IPS-18a (cell line): ENCODE measurements around the gene PACS1.
A peak's percentile ranks its signal among the peaks of the same experiment; 100 is the strongest.

Source experiments
- H3K27ac ChIP-seq: one replicate; pipeline ENCODE4 v1.5.1; 2013; ENCODE audit warnings: low read length
- H3K27me3 ChIP-seq: one replicate; pipeline ENCODE4 v1.6.1; 2013; ENCODE audit warnings: mild to moderate bottlenecking, low read length; ENCODE audit not compliant: control insufficient read depth, insufficient read depth
- H3K36me3 ChIP-seq: one replicate; pipeline ENCODE4 v1.6.1; 2013; ENCODE audit warnings: low read depth, low read length; ENCODE audit not compliant: control insufficient read depth
- H3K4me1 ChIP-seq: one replicate; pipeline ENCODE4 v1.6.1; 2013; ENCODE audit warnings: low read depth, low read length; ENCODE audit not compliant: control insufficient read depth
- H3K4me3 ChIP-seq: one replicate; pipeline ENCODE4 v1.5.1; 2013; ENCODE audit warnings: low read length
- H3K9ac ChIP-seq: one replicate; pipeline ENCODE4 v1.6.1; 2013; ENCODE audit warnings: mild to moderate bottlenecking, low read length, moderate library complexity
- H3K9me3 ChIP-seq: one replicate; pipeline ENCODE4 v1.6.1; 2013; ENCODE audit warnings: low read depth, low read length; ENCODE audit not compliant: control insufficient read depth

Gene PACS1

DNA sequence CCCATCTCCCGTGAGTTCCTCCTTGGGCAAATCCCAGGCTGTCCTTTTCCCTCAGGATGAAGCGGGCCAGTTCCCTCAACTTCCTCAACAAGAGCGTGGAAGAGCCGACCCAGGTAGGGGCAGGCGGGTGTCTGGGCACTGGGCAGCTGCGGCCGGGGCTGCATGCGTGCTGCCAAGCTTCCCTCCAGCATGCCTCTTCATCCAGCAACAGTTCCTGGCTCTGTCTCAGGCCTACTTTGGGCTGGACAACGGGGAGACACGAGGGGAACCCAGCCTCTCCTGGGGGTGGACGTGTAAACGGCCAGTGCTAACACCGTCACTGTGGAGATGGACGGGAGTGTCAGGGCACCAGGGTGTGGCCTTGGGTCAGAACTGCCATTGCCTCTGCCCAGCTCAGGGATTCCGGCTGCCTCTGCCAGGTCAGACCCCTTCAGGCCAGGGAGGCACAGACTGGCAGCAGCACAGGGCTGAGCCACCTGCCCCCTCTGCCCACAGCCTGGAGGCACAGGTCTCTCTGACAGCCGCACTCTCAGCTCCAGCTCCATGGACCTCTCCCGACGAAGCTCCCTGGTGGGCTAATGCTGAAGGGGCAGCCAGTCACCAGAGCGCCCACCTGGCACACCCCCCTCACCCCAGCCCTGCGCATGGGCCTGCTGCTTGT, 196.4 kb downstream of the PACS1 start:
- H3K4me3 ChIP-seq: peak overlapping the region; percentile 54
- peaks cover 4% of the 10 kb centered on the region for H3K4me1 ChIP-seq
- H3K9me3 ChIP-seq: no peaks in the 10 kb centered on the region
- no peak overlapping the region for H3K27ac ChIP-seq
- peaks cover 33% of the 10 kb centered on the region for H3K36me3 ChIP-seq
- H3K27me3 ChIP-seq: no peaks in the 10 kb centered on the region
- H3K9ac ChIP-seq: no peak overlapping the region

DNA sequence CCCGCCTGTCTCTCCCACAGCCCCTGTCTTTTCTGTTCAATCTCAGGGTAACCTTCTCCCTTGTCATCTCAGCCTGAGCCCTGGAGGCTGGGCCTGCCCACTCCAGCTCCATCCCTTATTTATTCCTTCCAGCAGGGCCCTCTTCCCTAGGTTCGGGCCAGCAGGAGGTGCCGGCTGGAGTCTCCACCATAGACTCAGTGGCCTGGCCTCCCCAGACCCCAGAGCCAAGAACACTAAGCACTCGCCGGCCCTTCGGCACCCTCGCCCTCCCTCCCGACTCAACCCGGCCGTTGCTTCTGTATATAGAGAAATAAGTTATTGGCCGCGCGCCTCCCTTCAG, 196.9 kb downstream of the PACS1 start:
- H3K4me1 ChIP-seq: peaks cover 4% of the 10 kb centered on the region
- no peaks in the 10 kb centered on the region for H3K9me3 ChIP-seq
- no peak overlapping the region for H3K27ac ChIP-seq
- no peak overlapping the region for H3K9ac ChIP-seq
- H3K4me3 ChIP-seq: peak overlapping the region; percentile 54
- peaks cover 34% of the 10 kb centered on the region for H3K36me3 ChIP-seq
- H3K27me3 ChIP-seq: no peaks in the 10 kb centered on the region

DNA sequence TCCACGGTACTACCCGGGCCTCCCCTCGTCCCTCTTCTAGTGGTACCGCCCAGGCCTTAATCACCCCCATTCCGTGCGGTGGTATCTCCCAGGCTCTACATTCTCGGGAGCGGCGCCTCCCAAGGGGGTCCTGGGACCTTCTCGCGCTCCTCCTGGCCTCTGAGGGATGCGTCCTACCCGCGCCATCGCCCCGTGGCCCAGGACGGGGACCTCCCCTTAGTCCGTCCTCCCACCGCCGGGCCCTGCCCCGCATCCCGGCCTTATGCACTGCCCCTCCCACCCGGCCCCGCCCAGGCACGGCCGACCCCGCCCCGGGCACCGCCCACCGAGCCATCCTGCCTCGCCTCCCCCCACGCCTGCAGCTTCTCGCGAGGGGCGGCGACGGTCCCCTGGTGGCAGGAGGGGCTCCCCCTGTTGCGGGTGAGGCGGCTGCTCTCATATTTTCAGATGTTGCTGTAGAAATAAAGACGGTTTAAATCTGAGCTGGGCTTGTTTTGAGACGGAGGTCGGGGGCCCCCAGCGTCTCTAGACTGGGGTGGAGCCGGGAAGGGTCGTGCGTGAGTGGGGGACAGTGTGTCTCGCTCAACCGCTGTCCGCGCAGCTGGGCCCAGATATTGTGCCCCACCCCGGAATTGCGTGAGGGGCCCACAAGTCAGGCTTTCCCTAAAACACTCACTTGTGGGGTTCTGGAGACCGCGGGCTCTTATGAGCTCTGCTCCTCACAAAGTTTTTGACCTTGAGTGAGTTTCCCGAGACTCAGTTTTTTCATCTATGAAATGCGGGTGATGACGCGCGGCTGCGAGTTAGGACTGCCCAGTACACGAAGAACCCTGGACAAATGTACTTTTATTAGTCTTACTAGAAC, 197.5 kb downstream of the PACS1 start:
- H3K4me1 ChIP-seq: peaks cover 4% of the 10 kb centered on the region
- peak overlapping the region; percentile 34 for H3K9ac ChIP-seq
- peak overlapping the region; percentile 70 for H3K4me3 ChIP-seq
- no peaks in the 10 kb centered on the region for H3K27me3 ChIP-seq
- H3K36me3 ChIP-seq: peaks cover 34% of the 10 kb centered on the region
- H3K9me3 ChIP-seq: no peaks in the 10 kb centered on the region
- H3K27ac ChIP-seq: no peak overlapping the region

DNA sequence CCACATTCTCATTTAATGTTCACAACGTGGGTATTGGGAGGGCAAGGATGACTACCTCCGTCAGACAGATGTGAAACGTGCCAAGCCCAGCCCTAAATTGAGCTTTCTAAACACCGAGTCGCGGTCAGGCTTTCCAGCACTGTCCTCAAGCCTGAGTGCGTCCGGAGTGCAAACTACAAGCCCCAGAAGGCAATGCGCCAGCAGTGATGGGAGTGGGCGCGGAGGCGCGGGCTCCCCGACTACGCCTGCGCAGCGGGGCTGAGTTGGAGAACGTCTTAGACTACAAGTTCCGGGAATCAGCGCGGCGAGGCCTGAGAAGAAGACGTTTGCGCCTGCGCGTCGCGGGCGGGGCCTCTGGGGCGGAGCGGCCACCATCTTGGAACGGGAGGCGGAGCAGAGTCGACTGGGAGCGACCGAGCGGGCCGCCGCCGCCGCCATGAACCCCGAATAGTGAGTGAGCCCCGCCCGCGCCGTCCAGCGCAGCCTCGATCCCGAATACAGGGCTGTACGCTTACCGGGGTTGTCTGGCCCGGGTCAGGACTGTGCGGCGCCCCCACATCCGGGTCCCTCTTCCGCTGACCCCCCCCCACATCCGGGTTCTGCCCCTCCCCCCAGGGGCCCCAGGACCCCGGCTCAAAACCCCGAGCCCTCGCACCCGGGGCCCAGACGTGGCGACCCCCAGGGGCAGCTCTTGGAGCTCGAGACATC, 198.3 kb downstream of the PACS1 start, which contains the start of gene RAB1B:
Gene RAB1B (plus strand): TSS at position 396 of the 708 bp plus-strand sequence. CDS start 41 bp downstream, at position 437.
- Histone ChIP-seq H3K27ac (peak within 1 kb of the TSS; percentile 5), H3K9me3 (no peaks in the 10 kb centered on the region), H3K4me3 (peak within 1 kb of the TSS; percentile 70), H3K4me1 (peaks cover 4% of the 10 kb centered on the region), H3K36me3 (peaks cover 34% of the 10 kb centered on the region), H3K27me3 (no peaks in the 10 kb centered on the region), H3K9ac (peak within 1 kb of the TSS; percentile 64)

DNA sequence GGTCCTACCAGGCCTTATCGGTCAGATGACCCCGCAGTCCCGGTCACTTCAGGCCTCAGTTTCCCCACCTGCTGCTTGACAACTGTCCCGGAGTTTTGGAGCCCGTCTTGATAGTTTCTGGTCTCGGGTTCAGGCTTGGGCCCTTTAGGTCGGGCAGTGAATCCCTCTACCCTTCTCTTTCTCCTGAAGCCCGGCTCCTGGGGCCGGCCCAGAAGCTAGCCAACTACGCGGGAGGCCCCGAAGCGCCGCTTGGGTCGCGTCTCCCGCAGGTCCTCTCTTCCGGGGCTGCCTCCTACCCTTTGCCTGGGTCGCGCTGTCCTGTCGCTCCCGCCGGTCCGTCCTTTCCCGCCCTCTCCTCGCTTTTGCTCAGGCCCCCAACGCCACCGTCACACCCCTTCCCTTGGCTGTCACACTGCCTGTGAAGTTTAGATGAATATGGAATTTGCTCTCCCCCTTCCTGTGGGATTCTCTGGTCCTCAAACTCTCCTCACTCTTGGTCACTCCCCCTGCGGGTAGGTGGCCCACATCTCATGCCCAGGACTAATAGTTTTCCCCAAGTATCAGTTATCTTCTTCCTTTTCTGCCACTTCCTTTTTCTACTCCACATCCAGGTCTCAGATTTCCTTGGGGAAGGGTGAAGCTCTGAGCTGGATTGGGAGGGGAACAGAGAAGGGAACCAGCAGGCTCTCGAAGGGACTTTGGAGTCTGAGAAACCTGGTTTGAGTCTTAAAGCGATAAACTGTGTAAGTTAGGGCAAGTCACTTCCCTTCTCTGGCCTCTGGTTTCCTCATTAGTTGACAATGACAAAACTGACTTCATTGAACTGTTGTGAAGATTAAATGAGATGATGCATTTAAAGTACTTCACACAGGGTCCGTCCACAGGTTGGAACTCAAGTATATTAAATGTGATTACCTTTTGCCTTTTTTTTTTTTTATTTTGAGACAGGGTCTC, 199.2 kb downstream of the PACS1 start:
- Histone ChIP-seq H3K27ac (peak overlapping the region; percentile 5), H3K36me3 (peaks cover 33% of the 10 kb centered on the region), H3K4me3 (peak overlapping the region; percentile 70), H3K9ac (peak overlapping the region; percentile 64), H3K27me3 (no peaks in the 10 kb centered on the region), H3K4me1 (peaks cover 4% of the 10 kb centered on the region), H3K9me3 (no peaks in the 10 kb centered on the region)

DNA sequence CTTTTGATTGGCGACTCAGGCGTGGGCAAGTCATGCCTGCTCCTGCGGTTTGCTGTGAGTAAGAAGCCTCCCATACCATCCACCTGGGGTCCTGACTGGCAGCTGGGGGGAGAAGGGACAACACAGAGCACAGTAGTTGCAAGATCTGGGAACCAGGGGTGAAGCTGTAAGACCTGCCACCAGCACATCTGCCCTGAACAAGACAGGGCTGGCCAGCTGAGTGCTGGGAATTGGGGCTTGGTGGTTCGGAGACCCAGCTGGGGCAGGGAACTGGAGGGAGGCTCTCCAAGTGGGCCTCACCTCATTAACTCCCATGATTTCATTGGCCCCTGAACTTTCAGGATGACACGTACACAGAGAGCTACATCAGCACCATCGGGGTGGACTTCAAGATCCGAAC, 201.7 kb downstream of the PACS1 start:
- H3K9me3 ChIP-seq: no peaks in the 10 kb centered on the region
- no peak overlapping the region for H3K4me3 ChIP-seq
- H3K27me3 ChIP-seq: no peaks in the 10 kb centered on the region
- H3K27ac ChIP-seq: no peak overlapping the region
- H3K4me1 ChIP-seq: peaks cover 4% of the 10 kb centered on the region
- H3K36me3 ChIP-seq: peaks cover 33% of the 10 kb centered on the region
- H3K9ac ChIP-seq: no peak overlapping the region

DNA sequence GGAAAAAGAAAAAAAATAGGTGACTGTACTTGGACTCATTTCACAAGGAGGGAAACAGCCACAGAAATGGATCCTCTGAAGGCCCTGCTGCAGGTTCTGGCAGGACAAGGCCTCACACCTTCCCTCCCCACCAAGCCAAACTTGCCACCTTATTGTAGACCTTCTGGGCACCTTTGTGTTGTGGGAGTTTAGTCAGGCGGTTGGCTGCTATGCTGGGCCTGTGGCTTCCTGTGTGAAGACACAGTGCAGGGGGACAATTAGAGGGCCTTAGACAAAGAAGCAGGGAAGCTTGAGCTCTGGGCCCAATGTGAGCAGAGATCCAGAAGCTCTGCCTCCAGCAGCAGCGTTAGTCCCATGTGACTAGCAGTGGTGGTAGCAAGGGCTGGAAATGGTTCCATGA, 202.5 kb downstream of the PACS1 start:
- H3K36me3 ChIP-seq: peaks cover 33% of the 10 kb centered on the region
- no peak overlapping the region for H3K27ac ChIP-seq
- peaks cover 4% of the 10 kb centered on the region for H3K4me1 ChIP-seq
- H3K9me3 ChIP-seq: no peaks in the 10 kb centered on the region
- no peaks in the 10 kb centered on the region for H3K27me3 ChIP-seq
- H3K4me3 ChIP-seq: no peak overlapping the region
- no peak overlapping the region for H3K9ac ChIP-seq

DNA sequence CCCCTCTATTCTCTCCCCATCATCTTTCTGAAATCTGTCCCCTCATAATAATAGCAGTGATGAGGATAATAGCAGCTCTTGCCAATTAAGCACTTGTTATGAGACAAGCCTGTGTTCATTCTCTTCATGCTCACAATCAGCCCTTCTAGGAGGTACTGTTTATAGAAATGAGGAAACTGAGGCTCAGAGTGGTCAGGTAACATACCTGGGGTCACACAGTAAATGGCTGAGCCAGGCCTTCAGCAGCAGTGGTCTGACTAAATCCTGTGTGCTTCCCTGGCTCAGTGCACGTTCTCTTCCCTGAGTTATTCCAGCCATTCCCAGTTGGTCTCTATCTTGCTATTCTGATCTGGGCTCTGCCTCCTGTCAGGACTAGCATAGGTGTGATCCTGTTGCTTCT, 204.1 kb downstream of the PACS1 start:
- Histone ChIP-seq H3K9me3 (no peaks in the 10 kb centered on the region), H3K9ac (no peak overlapping the region), H3K36me3 (peaks cover 33% of the 10 kb centered on the region), H3K27ac (no peak overlapping the region), H3K4me1 (peaks cover 7% of the 10 kb centered on the region), H3K27me3 (no peaks in the 10 kb centered on the region), H3K4me3 (no peak overlapping the region)

DNA sequence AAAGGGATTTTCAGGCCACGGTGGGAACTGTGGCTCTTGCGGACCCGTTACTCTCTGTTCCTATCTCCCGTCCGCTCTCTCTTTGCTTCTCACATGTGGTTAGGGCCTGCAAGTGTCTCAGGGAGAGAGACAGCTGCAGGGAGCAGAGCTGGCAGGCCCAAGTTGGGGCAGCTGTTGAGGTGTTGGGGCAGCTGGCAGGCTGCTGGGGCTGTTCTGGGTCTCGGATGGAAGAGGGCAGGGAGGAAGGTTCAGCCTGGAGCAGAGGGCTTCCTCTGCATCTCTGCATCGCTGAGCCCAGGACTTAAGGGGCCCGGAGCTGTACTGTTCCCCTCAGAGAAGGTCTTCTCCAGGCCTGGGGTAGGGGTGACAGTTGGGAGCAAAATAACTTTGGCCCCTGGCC, 205.3 kb downstream of the PACS1 start:
- no peak overlapping the region for H3K9ac ChIP-seq
- H3K36me3 ChIP-seq: peaks cover 33% of the 10 kb centered on the region
- H3K27me3 ChIP-seq: no peaks in the 10 kb centered on the region
- no peaks in the 10 kb centered on the region for H3K9me3 ChIP-seq
- peaks cover 4% of the 10 kb centered on the region for H3K4me1 ChIP-seq
- H3K27ac ChIP-seq: no peak overlapping the region
- no peak overlapping the region for H3K4me3 ChIP-seq

DNA sequence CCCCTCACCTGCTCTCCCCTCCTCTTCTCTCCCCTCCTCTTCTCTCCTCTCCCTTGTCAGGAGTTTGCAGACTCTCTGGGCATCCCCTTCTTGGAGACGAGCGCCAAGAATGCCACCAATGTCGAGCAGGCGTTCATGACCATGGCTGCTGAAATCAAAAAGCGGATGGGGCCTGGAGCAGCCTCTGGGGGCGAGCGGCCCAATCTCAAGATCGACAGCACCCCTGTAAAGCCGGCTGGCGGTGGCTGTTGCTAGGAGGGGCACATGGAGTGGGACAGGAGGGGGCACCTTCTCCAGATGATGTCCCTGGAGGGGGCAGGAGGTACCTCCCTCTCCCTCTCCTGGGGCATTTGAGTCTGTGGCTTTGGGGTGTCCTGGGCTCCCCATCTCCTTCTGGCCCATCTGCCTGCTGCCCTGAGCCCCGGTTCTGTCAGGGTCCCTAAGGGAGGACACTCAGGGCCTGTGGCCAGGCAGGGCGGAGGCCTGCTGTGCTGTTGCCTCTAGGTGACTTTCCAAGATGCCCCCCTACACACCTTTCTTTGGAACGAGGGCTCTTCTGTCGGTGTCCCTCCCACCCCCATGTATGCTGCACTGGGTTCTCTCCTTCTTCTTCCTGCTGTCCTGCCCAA, 206.0 kb downstream of the PACS1 start:
- Histone ChIP-seq H3K27ac (no peak overlapping the region), H3K4me1 (peaks cover 4% of the 10 kb centered on the region), H3K9me3 (no peaks in the 10 kb centered on the region), H3K27me3 (no peaks in the 10 kb centered on the region), H3K9ac (no peak overlapping the region), H3K36me3 (peaks cover 33% of the 10 kb centered on the region), H3K4me3 (no peak overlapping the region)
